Brain microvascular endothelial cell (primary cell): ENCODE measurements around the gene SLCO4A1.

Experiments used
- DNase-seq: peaks from one replicate; pipeline ENCODE4 v3.0.0-alpha.2; 2020
- H3K27ac ChIP-seq: fragments of 250-450 bp; sonication (Bioruptor Pico); 2 replicates; pipeline ENCODE4 v1.5.1; 2020; ENCODE audit warnings: mild to moderate bottlenecking, moderate library complexity
- H3K27me3 ChIP-seq: fragments of 250-450 bp; sonication (Bioruptor Pico); replicated peaks from 2 replicates; pipeline ENCODE4 v1.5.1; 2020; ENCODE audit warnings: mild to moderate bottlenecking
- H3K36me3 ChIP-seq: fragments of 250-450 bp; sonication (Bioruptor Pico); replicated peaks from 2 replicates; pipeline ENCODE4 v1.5.1; 2020; ENCODE audit warnings: mild to moderate bottlenecking
- H3K4me3 ChIP-seq: 2 replicates; pipeline ENCODE4 v1.5.1; 2011; ENCODE audit warnings: low read depth, mild to moderate bottlenecking, control low read depth, low read length, moderate library complexity
- in situ Hi-C: cut with HindIII; loops from 2 replicates; pipeline ENCODE4 v1.10.0; 2017; ENCODE audit warnings: low sequenced_read_pairs, low pct_ligation_motif_present
- TF ChIP-seq, protein P1 (sequence below): IDR thresholded peaks from 2 replicates; pipeline ENCODE4 v1.5.1; 2011; ENCODE audit warnings: low read depth, mild to moderate bottlenecking, moderate library complexity, low read length, control low read depth, inconsistent platforms; ENCODE audit errors: missing control alignments

Gene SLCO4A1

DNA sequence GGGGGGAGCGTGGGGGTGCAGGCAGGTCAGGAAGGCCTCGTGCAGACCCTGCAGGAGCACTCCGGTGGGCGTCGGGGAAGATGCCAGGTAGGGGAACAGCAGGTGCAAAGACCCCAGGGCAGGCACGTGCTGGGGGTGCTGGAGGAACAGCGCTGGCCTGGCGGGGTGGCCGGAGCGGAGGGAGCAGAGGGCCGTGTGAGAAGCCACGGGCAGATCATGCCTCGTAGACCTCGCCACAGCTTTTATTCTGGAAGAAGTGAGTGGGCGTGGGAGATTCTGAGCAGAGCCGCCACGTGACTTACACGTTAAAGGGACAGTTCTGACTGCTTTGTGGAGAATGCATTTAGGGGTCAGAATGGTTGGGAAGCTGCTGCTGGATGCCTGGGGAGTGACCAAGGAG, 75.6 kb downstream of the SLCO4A1 start:
- H3K27ac ChIP-seq: no peak overlapping the region
- H3K27me3 ChIP-seq: no peaks in the 10 kb centered on the region
- TF ChIP-seq, protein P1, sequence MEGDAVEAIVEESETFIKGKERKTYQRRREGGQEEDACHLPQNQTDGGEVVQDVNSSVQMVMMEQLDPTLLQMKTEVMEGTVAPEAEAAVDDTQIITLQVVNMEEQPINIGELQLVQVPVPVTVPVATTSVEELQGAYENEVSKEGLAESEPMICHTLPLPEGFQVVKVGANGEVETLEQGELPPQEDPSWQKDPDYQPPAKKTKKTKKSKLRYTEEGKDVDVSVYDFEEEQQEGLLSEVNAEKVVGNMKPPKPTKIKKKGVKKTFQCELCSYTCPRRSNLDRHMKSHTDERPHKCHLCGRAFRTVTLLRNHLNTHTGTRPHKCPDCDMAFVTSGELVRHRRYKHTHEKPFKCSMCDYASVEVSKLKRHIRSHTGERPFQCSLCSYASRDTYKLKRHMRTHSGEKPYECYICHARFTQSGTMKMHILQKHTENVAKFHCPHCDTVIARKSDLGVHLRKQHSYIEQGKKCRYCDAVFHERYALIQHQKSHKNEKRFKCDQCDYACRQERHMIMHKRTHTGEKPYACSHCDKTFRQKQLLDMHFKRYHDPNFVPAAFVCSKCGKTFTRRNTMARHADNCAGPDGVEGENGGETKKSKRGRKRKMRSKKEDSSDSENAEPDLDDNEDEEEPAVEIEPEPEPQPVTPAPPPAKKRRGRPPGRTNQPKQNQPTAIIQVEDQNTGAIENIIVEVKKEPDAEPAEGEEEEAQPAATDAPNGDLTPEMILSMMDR: no peak
- H3K36me3 ChIP-seq: no peaks in the 10 kb centered on the region
- no peak overlapping the region for H3K4me3 ChIP-seq
- in situ Hi-C loops: no loop called here
- DNase-seq: no peak

DNA sequence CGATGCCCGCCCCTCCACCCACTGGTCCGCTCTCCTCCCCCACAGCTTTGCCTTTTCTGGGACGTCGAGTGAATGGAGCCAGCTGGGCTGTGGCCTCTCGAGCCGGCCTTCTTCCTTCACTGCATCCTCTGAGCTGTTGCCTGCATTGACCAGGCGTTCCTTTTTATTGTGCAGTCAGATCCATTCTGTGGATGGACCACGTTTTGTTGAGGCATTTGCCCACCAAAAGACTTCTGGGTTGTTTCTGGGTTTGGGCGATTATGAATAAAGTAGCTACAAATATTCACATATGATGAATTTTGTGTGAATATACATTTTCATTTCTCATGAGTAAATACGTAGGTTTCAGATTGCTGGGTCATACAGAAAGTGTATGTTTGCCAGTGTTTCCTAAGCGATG, 76.2 kb downstream of the SLCO4A1 start:
- TF ChIP-seq, protein P1: no peak
- no peak for DNase-seq
- no peaks in the 10 kb centered on the region for H3K36me3 ChIP-seq
- H3K27ac ChIP-seq: no peak overlapping the region
- peaks cover 1% of the 10 kb centered on the region for H3K27me3 ChIP-seq
- in situ Hi-C loops: no loop called here
- no peak overlapping the region for H3K4me3 ChIP-seq

DNA sequence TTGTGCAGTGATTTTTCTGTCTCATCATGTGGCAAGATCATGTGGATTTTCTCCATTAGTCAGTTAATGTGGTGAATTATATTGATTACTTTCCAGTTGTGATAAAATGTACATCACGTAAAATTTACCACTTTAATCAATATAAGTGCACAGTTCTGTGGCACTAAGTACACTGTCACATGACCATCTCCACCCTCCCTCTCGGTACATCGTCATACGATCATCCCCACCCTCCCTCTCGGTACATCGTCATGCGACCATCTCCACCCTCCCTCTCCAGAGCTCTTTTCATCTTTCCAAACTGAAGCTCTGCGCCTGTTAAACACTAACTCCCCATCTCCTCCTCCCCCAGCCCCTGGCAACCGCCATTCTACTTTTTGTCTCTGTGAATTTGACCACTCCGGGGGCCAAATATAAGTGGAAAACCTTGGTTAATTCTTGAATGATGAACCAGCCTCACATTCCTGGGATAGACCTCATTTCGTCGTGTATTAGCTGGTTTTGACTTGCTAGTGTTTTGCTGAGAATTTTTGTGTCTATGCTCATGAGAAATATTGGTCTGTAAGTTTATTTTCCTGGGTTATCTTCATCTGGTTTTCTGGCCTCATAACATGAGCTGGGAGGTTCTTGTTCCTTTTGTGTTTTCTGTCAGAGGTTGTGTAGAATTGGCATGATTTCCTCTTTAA, 77.1 kb downstream of the SLCO4A1 start:
- no peak overlapping the region for H3K27ac ChIP-seq
- H3K36me3 ChIP-seq: no peaks in the 10 kb centered on the region
- TF ChIP-seq, protein P1: no peak
- H3K4me3 ChIP-seq: no peak overlapping the region
- in situ Hi-C loops: no loop called here
- H3K27me3 ChIP-seq: peaks cover 1% of the 10 kb centered on the region
- DNase-seq: no peak
